Measurements from ENCODE around the gene MESP2. TPM values are rescaled to one million over a fixed set of nuclear protein-coding genes. Genes with fewer than 3 reads are reported as not detected.

MESP2 gene
- total and polyA plus RNA-seq, 9 of the 15 experiments (the other 6 are each of a cell fraction or from before 2014, with no cell fraction given) = 0.08 to 0.82 (median 0.37) TPM

GRCh38 chr15:89781891-89782618 is 5.9 kb downstream of the MESP2 start (continued):
- no peak for TF ChIP-seq PRDM10 (IDR thresholded peaks at IDR 0.05; ENCODE audit: partially characterized antibody)
- no peak for TF ChIP-seq GABPB1 (CRISPR knock-in tag; IDR thresholded peaks at IDR 0.05)
- no peak for TF ChIP-seq GTF2B (IDR thresholded peaks at IDR 0.05; ENCODE audit: extremely low read depth, insufficient read length)
- no peak; the same call in 1 of the 2 replicates for TF ChIP-seq EP400 (IDR thresholded peaks at IDR 0.05)
- TF ChIP-seq KLF6 (CRISPR knock-in tag; IDR thresholded peaks at IDR 0.05; ENCODE audit: borderline replicate concordance) = peak; percentile 99
- no peak for TF ChIP-seq NFYB (IDR thresholded peaks at IDR 0.05; ENCODE audit: extremely low read depth, insufficient read length)
- peak; percentile 97 for TF ChIP-seq NFXL1 (CRISPR knock-in tag; IDR thresholded peaks at IDR 0.05)
- peak; percentile 100 for TF ChIP-seq ERF (CRISPR knock-in tag; IDR thresholded peaks at IDR 0.05)
- TF ChIP-seq SIX5 (IDR thresholded peaks at IDR 0.05; ENCODE audit: borderline replicate concordance in 1 of 2, insufficient read depth in 1 of 2, low read depth in 1 of 2, low read length in 2 of 2) = no peak
- TF ChIP-seq, protein P1, sequence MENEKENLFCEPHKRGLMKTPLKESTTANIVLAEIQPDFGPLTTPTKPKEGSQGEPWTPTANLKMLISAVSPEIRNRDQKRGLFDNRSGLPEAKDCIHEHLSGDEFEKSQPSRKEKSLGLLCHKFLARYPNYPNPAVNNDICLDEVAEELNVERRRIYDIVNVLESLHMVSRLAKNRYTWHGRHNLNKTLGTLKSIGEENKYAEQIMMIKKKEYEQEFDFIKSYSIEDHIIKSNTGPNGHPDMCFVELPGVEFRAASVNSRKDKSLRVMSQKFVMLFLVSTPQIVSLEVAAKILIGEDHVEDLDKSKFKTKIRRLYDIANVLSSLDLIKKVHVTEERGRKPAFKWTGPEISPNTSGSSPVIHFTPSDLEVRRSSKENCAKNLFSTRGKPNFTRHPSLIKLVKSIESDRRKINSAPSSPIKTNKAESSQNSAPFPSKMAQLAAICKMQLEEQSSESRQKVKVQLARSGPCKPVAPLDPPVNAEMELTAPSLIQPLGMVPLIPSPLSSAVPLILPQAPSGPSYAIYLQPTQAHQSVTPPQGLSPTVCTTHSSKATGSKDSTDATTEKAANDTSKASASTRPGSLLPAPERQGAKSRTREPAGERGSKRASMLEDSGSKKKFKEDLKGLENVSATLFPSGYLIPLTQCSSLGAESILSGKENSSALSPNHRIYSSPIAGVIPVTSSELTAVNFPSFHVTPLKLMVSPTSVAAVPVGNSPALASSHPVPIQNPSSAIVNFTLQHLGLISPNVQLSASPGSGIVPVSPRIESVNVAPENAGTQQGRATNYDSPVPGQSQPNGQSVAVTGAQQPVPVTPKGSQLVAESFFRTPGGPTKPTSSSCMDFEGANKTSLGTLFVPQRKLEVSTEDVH (IDR thresholded peaks at IDR 0.05; ENCODE audit: low read depth, partially characterized antibody) = no peak
- no peak for TF ChIP-seq ATF6 (CRISPR knock-in tag; IDR thresholded peaks at IDR 0.05)
- TF ChIP-seq CBX5 (IDR thresholded peaks at IDR 0.05; ENCODE audit: borderline replicate concordance, low read depth) = no peak
- peak; percentile 91 for TF ChIP-seq ZNF23 (CRISPR knock-in tag; IDR thresholded peaks at IDR 0.05)
- TF ChIP-seq BRD9 (IDR thresholded peaks at IDR 0.05; ENCODE audit: low read depth, partially characterized antibody) = peak; percentile 42
- TF ChIP-seq, protein P2, sequence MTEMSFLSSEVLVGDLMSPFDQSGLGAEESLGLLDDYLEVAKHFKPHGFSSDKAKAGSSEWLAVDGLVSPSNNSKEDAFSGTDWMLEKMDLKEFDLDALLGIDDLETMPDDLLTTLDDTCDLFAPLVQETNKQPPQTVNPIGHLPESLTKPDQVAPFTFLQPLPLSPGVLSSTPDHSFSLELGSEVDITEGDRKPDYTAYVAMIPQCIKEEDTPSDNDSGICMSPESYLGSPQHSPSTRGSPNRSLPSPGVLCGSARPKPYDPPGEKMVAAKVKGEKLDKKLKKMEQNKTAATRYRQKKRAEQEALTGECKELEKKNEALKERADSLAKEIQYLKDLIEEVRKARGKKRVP (CRISPR knock-in tag; IDR thresholded peaks at IDR 0.05) = peak; percentile 93
- no peak for TF ChIP-seq HNRNPLL (IDR thresholded peaks at IDR 0.05; ENCODE audit: low read depth, low read length, poor library complexity, severe bottlenecking)
- 0 out of 2 replicates have a peak, but pooled peaks have one; percentile 10 for TF ChIP-seq EHMT2 (IDR thresholded peaks at IDR 0.05)
